K562 treated with DMSO at 1 percent for 48 hours (cell line): ENCODE results near the gene HTRA3. TPM values are rescaled to one million over a fixed set of nuclear protein-coding genes. Genes with fewer than 3 reads are reported as not detected.

ENCODE experiments used
- total RNA-seq: library from RNA; unstranded; fragments of 300-600 nt; gene quantifications from 2 replicates; pipeline ENCODE4 v1.2.3, GENCODE V29; 2022; ENCODE audit warnings: low replicate concordance; ENCODE audit errors: extremely low read depth

HTRA3 gene
- not detected in 2 replicates for total RNA-seq

DNA sequence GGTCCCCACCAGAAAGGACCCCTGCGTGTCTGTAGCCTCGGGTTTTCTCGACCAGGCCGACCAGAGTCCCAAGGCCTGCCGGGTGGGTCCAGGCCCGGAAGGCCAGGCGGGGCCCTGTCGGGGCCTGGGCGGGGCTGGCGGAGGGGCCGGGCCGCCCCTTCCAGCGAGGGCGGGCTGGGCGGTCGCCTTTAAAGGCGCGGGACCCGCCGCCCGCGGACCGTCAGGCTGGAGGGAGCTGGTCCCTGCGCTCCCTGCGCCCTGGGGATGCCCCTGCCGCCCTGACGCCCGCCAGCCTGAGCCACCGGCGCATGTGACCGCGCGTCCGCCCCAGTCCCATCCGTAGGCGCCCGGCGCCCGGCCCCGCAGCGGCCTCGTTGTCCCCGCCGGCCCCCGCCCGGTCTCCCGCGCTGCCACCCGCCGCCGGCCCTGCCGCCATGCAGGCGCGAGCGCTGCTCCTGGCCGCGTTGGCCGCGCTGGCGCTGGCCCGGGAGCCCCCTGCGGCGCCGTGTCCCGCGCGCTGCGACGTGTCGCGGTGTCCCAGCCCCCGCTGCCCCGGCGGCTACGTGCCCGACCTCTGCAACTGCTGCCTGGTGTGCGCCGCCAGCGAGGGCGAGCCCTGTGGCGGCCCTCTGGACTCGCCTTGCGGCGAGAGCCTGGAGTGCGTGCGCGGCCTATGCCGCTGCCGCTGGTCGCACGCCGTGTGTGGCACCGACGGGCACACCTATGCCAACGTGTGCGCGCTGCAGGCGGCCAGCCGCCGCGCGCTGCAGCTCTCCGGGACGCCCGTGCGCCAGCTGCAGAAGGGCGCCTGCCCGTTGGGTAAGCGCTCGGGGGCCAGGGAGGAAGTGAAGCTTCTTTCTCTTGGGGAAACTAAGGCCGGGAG is at the start of gene HTRA3:
TSS of gene HTRA3 (plus strand) at position 220 of the 883 bp plus-strand sequence. CDS start at position 435, 215 bp downstream.

Other genes starting within 250 kb of the HTRA3 start
- not detected in 2 replicates for gene ABLIM2, start 110.9 kb upstream of the HTRA3 start, total RNA-seq
- not detected in 2 replicates for gene SH3TC1, start 70.5 kb upstream of the HTRA3 start, total RNA-seq
- not detected in 2 replicates for gene ACOX3, start 171.0 kb downstream of the HTRA3 start, total RNA-seq
- not detected in 2 replicates for gene TRMT44, start 171.0 kb downstream of the HTRA3 start, total RNA-seq